GM12878 (cell line): Measurements from ENCODE around the gene HELZ.

ENCODE experiments used
- BMI1 ChIP-seq: fragments of 450-650 bp; IDR thresholded peaks from 2 replicates; pipeline ENCODE4 v1.6.1; 2016; ENCODE audit warnings: mild to moderate bottlenecking, moderate library complexity, borderline replicate concordance
- EZH2 ChIP-seq: IDR thresholded peaks from 2 replicates; pipeline ENCODE4 v1.6.1; 2012; ENCODE audit warnings: low read depth, mild to moderate bottlenecking, control low read depth, inconsistent platforms, low read length, borderline replicate concordance; ENCODE audit not compliant: control insufficient read depth
- NRF1 ChIP-seq: conservative IDR thresholded peaks from 2 replicates; pipeline ENCODE4 v1.6.1; 2011; ENCODE audit warnings: mild to moderate bottlenecking, low read depth, low read length, improper control_type of control experiment
- TF ChIP-seq, protein P1 (sequence below), 3 experiments: IDR thresholded peaks in 2 of 3; conservative IDR thresholded peaks in 1 of 3; 2 replicates each; pipeline ENCODE4 v1.5.1; 2011; ENCODE audit warnings: low read depth in 3 of 3, low read length in 3 of 3, mild to moderate bottlenecking in 3 of 3, control low read depth in 2 of 3, moderate library complexity in 2 of 3, inconsistent platforms in 1 of 3, mixed read lengths in 1 of 3; ENCODE audit not compliant: control insufficient read depth in 2 of 3, insufficient read depth in 1 of 3; ENCODE audit errors: extremely low read depth in 1 of 3

- TF ChIP-seq, protein P1, sequence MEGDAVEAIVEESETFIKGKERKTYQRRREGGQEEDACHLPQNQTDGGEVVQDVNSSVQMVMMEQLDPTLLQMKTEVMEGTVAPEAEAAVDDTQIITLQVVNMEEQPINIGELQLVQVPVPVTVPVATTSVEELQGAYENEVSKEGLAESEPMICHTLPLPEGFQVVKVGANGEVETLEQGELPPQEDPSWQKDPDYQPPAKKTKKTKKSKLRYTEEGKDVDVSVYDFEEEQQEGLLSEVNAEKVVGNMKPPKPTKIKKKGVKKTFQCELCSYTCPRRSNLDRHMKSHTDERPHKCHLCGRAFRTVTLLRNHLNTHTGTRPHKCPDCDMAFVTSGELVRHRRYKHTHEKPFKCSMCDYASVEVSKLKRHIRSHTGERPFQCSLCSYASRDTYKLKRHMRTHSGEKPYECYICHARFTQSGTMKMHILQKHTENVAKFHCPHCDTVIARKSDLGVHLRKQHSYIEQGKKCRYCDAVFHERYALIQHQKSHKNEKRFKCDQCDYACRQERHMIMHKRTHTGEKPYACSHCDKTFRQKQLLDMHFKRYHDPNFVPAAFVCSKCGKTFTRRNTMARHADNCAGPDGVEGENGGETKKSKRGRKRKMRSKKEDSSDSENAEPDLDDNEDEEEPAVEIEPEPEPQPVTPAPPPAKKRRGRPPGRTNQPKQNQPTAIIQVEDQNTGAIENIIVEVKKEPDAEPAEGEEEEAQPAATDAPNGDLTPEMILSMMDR (IDR thresholded peaks at IDR 0.05 in 2 of 3, conservative IDR thresholded peaks at IDR 0.05 in 1 of 3; ENCODE audit: control insufficient read depth in 2 of 3, extremely low read depth in 1 of 3, insufficient read depth in 1 of 3, low read depth in 3 of 3, low read length in 3 of 3): no peak
- TF ChIP-seq NRF1 (no peak), EZH2 (no peak), BMI1 (no peak)
Measured at GRCh38 chr17:67168496-67168895, 76.5 kb downstream of the HELZ start.
